Measurements from ENCODE around the gene DNM1L. TPM values are rescaled to one million over a fixed set of nuclear protein-coding genes. Genes with fewer than 3 reads are reported as not detected.

Gene DNM1L
- total RNA-seq, 1 experiment from 2014 or later: 79.8 TPM

GRCh38 chr12:32755654-32756475, 76.8 kb downstream of the DNM1L start, which contains the start of gene YARS2:
YARS2 (minus strand) TSS chr12:32755897; CDS start chr12:32755874, 23 bp downstream.
- no peak within 1 kb of the TSS for H2BK12ac ChIP-seq (ENCODE audit: insufficient read length, low read depth, low read length)
- no peaks in the 10 kb centered on the region for H3K79me1 ChIP-seq (ENCODE audit: insufficient read depth, low read depth, low read length, poor library complexity, severe bottlenecking)
- H2AFZ ChIP-seq (ENCODE audit: low read length): peak within 1 kb of the TSS; percentile 86
- TF ChIP-seq, protein P1, sequence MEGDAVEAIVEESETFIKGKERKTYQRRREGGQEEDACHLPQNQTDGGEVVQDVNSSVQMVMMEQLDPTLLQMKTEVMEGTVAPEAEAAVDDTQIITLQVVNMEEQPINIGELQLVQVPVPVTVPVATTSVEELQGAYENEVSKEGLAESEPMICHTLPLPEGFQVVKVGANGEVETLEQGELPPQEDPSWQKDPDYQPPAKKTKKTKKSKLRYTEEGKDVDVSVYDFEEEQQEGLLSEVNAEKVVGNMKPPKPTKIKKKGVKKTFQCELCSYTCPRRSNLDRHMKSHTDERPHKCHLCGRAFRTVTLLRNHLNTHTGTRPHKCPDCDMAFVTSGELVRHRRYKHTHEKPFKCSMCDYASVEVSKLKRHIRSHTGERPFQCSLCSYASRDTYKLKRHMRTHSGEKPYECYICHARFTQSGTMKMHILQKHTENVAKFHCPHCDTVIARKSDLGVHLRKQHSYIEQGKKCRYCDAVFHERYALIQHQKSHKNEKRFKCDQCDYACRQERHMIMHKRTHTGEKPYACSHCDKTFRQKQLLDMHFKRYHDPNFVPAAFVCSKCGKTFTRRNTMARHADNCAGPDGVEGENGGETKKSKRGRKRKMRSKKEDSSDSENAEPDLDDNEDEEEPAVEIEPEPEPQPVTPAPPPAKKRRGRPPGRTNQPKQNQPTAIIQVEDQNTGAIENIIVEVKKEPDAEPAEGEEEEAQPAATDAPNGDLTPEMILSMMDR (conservative IDR thresholded peaks at IDR 0.05): peak; percentile 94
- H3K23ac ChIP-seq (ENCODE audit: insufficient read length, low read depth, low read length): no peak within 1 kb of the TSS
- peak within 1 kb of the TSS; percentile 55 for H2BK5ac ChIP-seq (ENCODE audit: insufficient read length, low read length)
- H4K20me1 ChIP-seq (ENCODE audit: control insufficient read depth, insufficient read depth, insufficient read length): no peaks in the 10 kb centered on the region
- H3K27me3 ChIP-seq (ENCODE audit: insufficient read depth, low read length): no peaks in the 10 kb centered on the region
- DNase-seq: peak; percentile 97
- H3K36me3 Mint-ChIP-seq (ENCODE audit: insufficient read depth in 1 of 3, low read depth in 3 of 3): peaks cover 16 to 33% (median 28%) of the 10 kb centered on the region in 3 experiments; a peak in 6 of 7 replicates
- H3K56ac ChIP-seq (ENCODE audit: insufficient read length, low read depth, low read length): no peak within 1 kb of the TSS
- H3K18ac ChIP-seq (ENCODE audit: insufficient read length, low read depth, low read length): peak within 1 kb of the TSS; percentile 81
- H3K4ac ChIP-seq (ENCODE audit: low read depth, low read length): peak within 1 kb of the TSS; percentile 55; the same call in 1 of the 2 replicates
- peak within 1 kb of the TSS; percentile 50 for H3K27ac ChIP-seq (ENCODE audit: insufficient read length, low read depth, low read length)
- H2BK20ac ChIP-seq (ENCODE audit: low read depth, low read length, poor library complexity, severe bottlenecking): no peak within 1 kb of the TSS
- H4K91ac ChIP-seq (ENCODE audit: insufficient read length, low read depth, low read length): no peak within 1 kb of the TSS
- peak within 1 kb of the TSS; percentile 3 for H3T11ph ChIP-seq (ENCODE audit: low read length)
- peak within 1 kb of the TSS; percentile 90 for H4K5ac ChIP-seq (ENCODE audit: insufficient read length, low read depth, low read length)
- no peaks in the 10 kb centered on the region for H3K9me3 ChIP-seq (ENCODE audit: control insufficient read depth, low read depth, low read length)
- peak within 1 kb of the TSS; percentile 30 for H2BK120ac ChIP-seq (ENCODE audit: low read depth, low read length, poor library complexity, severe bottlenecking)
- peaks cover 2% of the 10 kb centered on the region; the same call in 1 of the 2 replicates for H3K4me1 ChIP-seq (ENCODE audit: insufficient read depth, low read length)
- peaks cover 16% of the 10 kb centered on the region in 2 experiments for H3K4me1 Mint-ChIP-seq
- H3K79me2 ChIP-seq (ENCODE audit: insufficient read depth, low read length): no peaks in the 10 kb centered on the region
- peak within 1 kb of the TSS; percentile 87 for H4K8ac ChIP-seq (replicated peaks; ENCODE audit: insufficient read length, low read depth, low read length)
- H3K4me2 ChIP-seq (ENCODE audit: insufficient read depth, insufficient read length, low read length): peak within 1 kb of the TSS; percentile 90
- H2AK5ac ChIP-seq (ENCODE audit: insufficient read length, low read length): no peak within 1 kb of the TSS
- peaks cover 9% of the 10 kb centered on the region for H3K23me2 ChIP-seq (ENCODE audit: insufficient read length, low read depth, low read length, poor library complexity, severe bottlenecking)
- H3K9me3 Mint-ChIP-seq: no peaks in the 10 kb centered on the region
- peak within 1 kb of the TSS; percentile 97 to 99 (median 99) for H3K27ac Mint-ChIP-seq
- WGBS (ENCODE audit: extremely low coverage, insufficient read length, low lambda C conversion rate): no CpG with 5 or more reads among the region's 39 CpGs
- no peak within 1 kb of the TSS for H2BK15ac ChIP-seq (ENCODE audit: low read depth, low read length)
- peak within 1 kb of the TSS; percentile 92 for H3K14ac ChIP-seq (ENCODE audit: insufficient read depth, low read length)
- H3K4me3 Mint-ChIP-seq: peak within 1 kb of the TSS; percentile 91 to 94
- H3K9ac ChIP-seq (ENCODE audit: extremely low read depth, insufficient read length, low read length): peak within 1 kb of the TSS; percentile 91
- peaks cover 2% of the 10 kb centered on the region; the same call in 1 of the 2 replicates for H3K27me3 Mint-ChIP-seq (ENCODE audit: low read depth)

Data from H9 (cell line).